Liver (tissue), 9 donors: Measurements from ENCODE around the gene UBA52. TPM values are rescaled to one million over a fixed set of nuclear protein-coding genes. Genes with fewer than 3 reads are reported as not detected.
"Not testable (repeated sequence)": the region's sequence is repeated elsewhere in the genome, so short reads cannot be mapped to it uniquely, and the experiment has no call there.

Experiments used
- DNase-seq: peaks from one replicate; pipeline ENCODE4 v3.0.0-alpha.2; 2017; ENCODE audit warnings: low spot score
- H3K27ac ChIP-seq, 2 donors: one replicate each; pipeline ENCODE4 v1.7.0; 2013; ENCODE audit warnings: inconsistent platforms in 2 of 2, low read length in 2 of 2, control low read depth in 1 of 2, low read depth in 1 of 2, mild to moderate bottlenecking in 1 of 2
- H3K27me3 ChIP-seq, 4 donors: one replicate each; pipeline versions ENCODE4 v1.6.1 to v1.7.0; 2013; ENCODE audit warnings: low read length in 3 of 4, inconsistent platforms in 1 of 4, mild to moderate bottlenecking in 1 of 4, moderate library complexity in 1 of 4; ENCODE audit not compliant: control insufficient read depth in 4 of 4, insufficient read depth in 4 of 4
- H3K36me3 ChIP-seq, 4 donors: one replicate each; pipeline versions ENCODE4 v1.6.1 to v1.7.0; 2013; ENCODE audit warnings: low read length in 3 of 4, mild to moderate bottlenecking in 3 of 4, low read depth in 1 of 4, moderate library complexity in 1 of 4; ENCODE audit not compliant: control insufficient read depth in 4 of 4, insufficient read depth in 3 of 4
- H3K4me1 ChIP-seq, 4 donors: one replicate each; pipeline versions ENCODE4 v1.6.1 to v1.7.0; 2013; ENCODE audit warnings: low read length in 3 of 4, mild to moderate bottlenecking in 3 of 4, moderate library complexity in 1 of 4; ENCODE audit not compliant: control insufficient read depth in 4 of 4, insufficient read depth in 4 of 4
- H3K4me3 ChIP-seq, 3 donors: one replicate each; pipeline versions ENCODE4 v1.6.1 to v1.7.0; 2013; ENCODE audit warnings: low read length in 3 of 3, control low read depth in 1 of 3, low read depth in 1 of 3, mild to moderate bottlenecking in 1 of 3
- H3K9ac ChIP-seq, 2 donors: one replicate each; pipeline ENCODE4 v1.7.0; 2013; ENCODE audit warnings: low read length in 2 of 2, mild to moderate bottlenecking in 2 of 2, moderate library complexity in 2 of 2, control low read depth in 1 of 2, low read depth in 1 of 2
- H3K9me3 ChIP-seq, 4 donors: one replicate each; pipeline versions ENCODE4 v1.6.1 to v1.7.0; 2013; ENCODE audit warnings: low read length in 3 of 4; ENCODE audit not compliant: control insufficient read depth in 4 of 4
- ATF3 ChIP-seq: IDR thresholded peaks from 2 replicates; pipeline ENCODE4 v1.6.1; 2016; ENCODE audit warnings: antibody characterized with exemption
- CTCF ChIP-seq: fragments of 150-350 bp; IDR thresholded peaks from 2 replicates; pipeline ENCODE4 v1.5.1; 2017; ENCODE audit warnings: improper control_type of control experiment, low read depth, low read length; ENCODE audit not compliant: missing input control
- EGR1 ChIP-seq, 2 donors: IDR thresholded peaks; 2 replicates each; pipeline ENCODE4 v1.6.1; 2016 to 2018; ENCODE audit warnings: antibody characterized with exemption in 2 of 2, low read depth in 2 of 2
- FOXA1 ChIP-seq: IDR thresholded peaks from 2 replicates; pipeline ENCODE4 v1.6.1; 2016; ENCODE audit warnings: antibody characterized with exemption
- HNF4A ChIP-seq, 2 donors: conservative IDR thresholded peaks; 2 replicates each; pipeline ENCODE4 v1.6.1; 2016; ENCODE audit warnings: antibody characterized with exemption in 2 of 2, mild to moderate bottlenecking in 2 of 2
- HNF4G ChIP-seq: IDR thresholded peaks from 2 replicates; pipeline ENCODE4 v1.6.1; 2016; ENCODE audit warnings: antibody characterized with exemption
- MAX ChIP-seq: IDR thresholded peaks from 2 replicates; pipeline ENCODE4 v1.6.1; 2016; ENCODE audit warnings: antibody characterized with exemption
- NR2F2 ChIP-seq: IDR thresholded peaks from 2 replicates; pipeline ENCODE4 v1.6.1; 2016; ENCODE audit warnings: antibody characterized with exemption
- RAD21 ChIP-seq, 2 donors: IDR thresholded peaks; 2 replicates each; pipeline ENCODE4 v1.6.1; 2016; ENCODE audit warnings: antibody characterized with exemption in 2 of 2, mild to moderate bottlenecking in 2 of 2
- RXRA ChIP-seq, 2 donors: IDR thresholded peaks; 2 replicates each; pipeline ENCODE4 v1.6.1; 2017 to 2018; ENCODE audit warnings: antibody characterized with exemption in 2 of 2, mild to moderate bottlenecking in 1 of 2
- SP1 ChIP-seq: IDR thresholded peaks from 2 replicates; pipeline ENCODE4 v1.6.1; 2018; ENCODE audit warnings: antibody characterized with exemption, mild to moderate bottlenecking
- YY1 ChIP-seq: IDR thresholded peaks from 2 replicates; pipeline ENCODE4 v1.6.1; 2016; ENCODE audit warnings: antibody characterized with exemption, mild to moderate bottlenecking
- WGBS: extraction: QIAGEN DNeasy Blood & Tissue Kit; methylation state at CpG from one replicate; pipeline ENCODE4 v1.1.7; 2013; 5-methylcytosine and 5-hydroxymethylcytosine counted together
- polyA plus RNA-seq, 2 donors: library from polyadenylated mRNA; stranded (reverse) in 1 of 2; unstranded in 1 of 2; fragments of 200-250 nt in 1 of 2; fragments of >200 nt in 1 of 2; fragmentation: Nextera tagmentation in 1 of 2; extraction: Ambion mirVana in 1 of 2; gene quantifications; one replicate each; pipeline versions ENCODE4 v1.2.1 to v1.2.3, GENCODE V29; 2013 to 2015
- total RNA-seq, 2 donors: library from RNA; depleted of rRNA; stranded (reverse); fragments of >200 nt; gene quantifications; one replicate each; pipeline ENCODE4 v1.2.3, GENCODE V29; 2014
- donor health status: healthy.
- donor health status: healthy.
- donor health status: healthy.
- donor health status: healthy.
- donor health status: healthy.

Gene UBA52
- total and polyA plus RNA-seq, 4 donors, result 324 to 647 (median 484) TPM

GRCh38 chr19:18599485-18599884, 27.8 kb downstream of the UBA52 start:
- Histone ChIP-seq H3K9ac (no peak overlapping the region), H3K4me3 (no peak overlapping the region), H3K9me3 (no peaks in the 10 kb centered on the region), H3K27ac (no peak overlapping the region), H3K36me3 (no peaks in the 10 kb centered on the region), H3K4me1 (peaks cover 4 to 7% (median 5%) of the 10 kb centered on the region in 4 donors), H3K27me3 (peaks cover 0 to 8% (median 2%) of the 10 kb centered on the region in 4 donors)
- DNase-seq, result no peak
- TF ChIP-seq YY1 (no peak), FOXA1 (no peak), MAX (no peak), RAD21 (IDR thresholded peaks at IDR 0.05) (no peak), NR2F2 (no peak), SP1 (no peak), HNF4G (no peak), CTCF (no peak), RXRA (IDR thresholded peaks at IDR 0.05) (no peak), EGR1 (IDR thresholded peaks at IDR 0.05; ENCODE audit: low read depth in 2 of 2) (no peak)
- WGBS, result 82% methylated on average over 20 of the region's 20 CpGs

GRCh38 chr19:18600692-18601397, 29.2 kb downstream of the UBA52 start:
- H3K4me3 ChIP-seq, H3K27me3 ChIP-seq, H3K9ac ChIP-seq, H3K27ac ChIP-seq, H3K36me3 ChIP-seq, H3K4me1 ChIP-seq, DNase-seq, H3K9me3 ChIP-seq: not testable (repeated sequence)
- 89% methylated on average over 15 of the region's 15 CpGs for WGBS

GRCh38 chr19:18601875-18602274, 30.2 kb downstream of the UBA52 start:
- no peak overlapping the region for H3K27ac ChIP-seq
- H3K27me3 ChIP-seq, result peaks cover 0 to 10% (median 3%) of the 10 kb centered on the region in 4 donors
- H3K9me3 ChIP-seq, result no peaks in the 10 kb centered on the region
- no peak overlapping the region for H3K4me3 ChIP-seq
- no peak for DNase-seq
- WGBS, result 87% methylated on average over 4 of the region's 4 CpGs
- H3K36me3 ChIP-seq, result no peaks in the 10 kb centered on the region
- H3K9ac ChIP-seq, result no peak overlapping the region
- TF ChIP-seq HNF4A (conservative IDR thresholded peaks at IDR 0.05) (no peak), YY1 (no peak), ATF3 (no peak), CTCF (no peak), RXRA (IDR thresholded peaks at IDR 0.05) (no peak)
- peaks cover 0 to 1% (median under 1%) of the 10 kb centered on the region in 4 donors for H3K4me1 ChIP-seq
